EL (cell line): ENCODE results near the gene CNNM4.

Experiments
- DNase-seq: peaks from one replicate; pipeline ENCODE4 v3.0.0-alpha.2; 2016

The CNNM4 gene

DNA sequence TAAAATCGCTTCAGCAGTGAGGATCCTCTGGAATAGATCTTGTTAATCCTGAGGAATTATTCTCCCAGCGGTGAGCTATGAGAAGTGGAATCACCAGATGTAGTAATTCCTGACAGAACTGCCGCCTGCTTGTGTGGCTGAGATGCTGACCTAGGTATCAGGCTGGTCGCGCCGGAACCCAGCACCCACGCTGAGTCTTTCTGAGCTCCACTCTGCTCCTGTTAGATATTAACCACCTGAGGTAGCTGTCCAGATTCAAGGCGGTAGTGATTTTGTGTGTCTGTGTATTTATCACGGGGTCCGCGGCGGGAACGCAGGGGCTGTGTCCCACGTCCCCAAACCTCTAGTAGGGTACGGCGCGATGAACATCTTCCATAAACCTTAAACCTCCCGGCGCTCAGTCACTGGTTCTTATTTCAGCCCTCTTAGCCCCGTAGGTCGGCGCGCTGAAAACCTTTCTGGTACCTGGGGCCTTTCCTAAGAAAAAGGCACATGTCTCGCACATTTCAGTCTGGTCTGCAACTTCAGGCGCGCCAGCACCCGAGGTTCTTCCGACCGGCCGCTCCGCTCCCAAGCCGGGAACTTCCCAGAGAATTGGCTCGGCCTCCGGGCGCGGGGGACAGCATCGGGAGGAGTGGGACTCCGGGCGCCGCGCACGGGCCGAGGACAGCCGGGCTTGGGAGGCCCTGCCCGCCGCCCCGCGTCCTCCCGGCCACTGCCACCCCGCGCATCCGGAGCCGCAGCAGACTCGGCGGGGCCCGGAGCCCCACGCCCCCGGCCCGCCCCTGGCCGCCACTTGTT lies 54.8 kb downstream of the CNNM4 start:
- peak; percentile 33 for DNase-seq

DNA sequence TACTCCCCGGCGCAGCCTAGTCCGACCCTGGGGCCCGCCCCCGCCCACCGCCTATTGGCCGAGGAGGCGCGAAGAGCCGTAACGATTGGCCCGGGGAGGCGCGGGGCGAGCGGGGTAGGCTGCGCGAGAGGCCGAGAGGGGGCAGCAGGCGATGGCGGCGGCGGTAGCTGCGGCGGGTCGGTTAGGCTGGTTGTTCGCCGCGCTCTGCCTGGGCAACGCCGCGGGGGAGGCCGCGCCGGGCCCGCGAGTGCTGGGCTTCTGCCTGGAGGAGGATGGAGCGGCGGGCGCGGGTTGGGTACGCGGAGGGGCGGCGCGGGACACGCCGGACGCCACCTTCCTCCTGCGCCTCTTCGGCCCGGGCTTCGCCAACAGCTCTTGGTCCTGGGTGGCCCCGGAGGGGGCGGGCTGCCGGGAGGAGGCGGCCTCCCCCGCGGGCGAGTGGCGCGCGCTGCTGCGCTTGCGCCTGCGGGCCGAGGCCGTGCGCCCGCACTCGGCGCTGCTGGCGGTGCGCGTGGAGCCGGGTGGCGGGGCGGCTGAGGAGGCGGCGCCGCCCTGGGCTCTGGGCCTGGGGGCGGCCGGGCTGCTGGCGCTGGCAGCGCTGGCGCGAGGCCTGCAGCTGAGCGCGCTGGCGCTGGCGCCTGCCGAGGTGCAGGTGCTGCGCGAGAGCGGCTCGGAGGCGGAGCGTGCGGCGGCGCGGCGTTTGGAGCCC lies 55.6 kb downstream of the CNNM4 start, which contains the start of gene CNNM3:
CNNM3 (plus strand) TSS at position 142 of the 709 bp plus-strand sequence; CDS start at position 152, 10 bp downstream.
- DNase-seq: peak; percentile 93

DNA sequence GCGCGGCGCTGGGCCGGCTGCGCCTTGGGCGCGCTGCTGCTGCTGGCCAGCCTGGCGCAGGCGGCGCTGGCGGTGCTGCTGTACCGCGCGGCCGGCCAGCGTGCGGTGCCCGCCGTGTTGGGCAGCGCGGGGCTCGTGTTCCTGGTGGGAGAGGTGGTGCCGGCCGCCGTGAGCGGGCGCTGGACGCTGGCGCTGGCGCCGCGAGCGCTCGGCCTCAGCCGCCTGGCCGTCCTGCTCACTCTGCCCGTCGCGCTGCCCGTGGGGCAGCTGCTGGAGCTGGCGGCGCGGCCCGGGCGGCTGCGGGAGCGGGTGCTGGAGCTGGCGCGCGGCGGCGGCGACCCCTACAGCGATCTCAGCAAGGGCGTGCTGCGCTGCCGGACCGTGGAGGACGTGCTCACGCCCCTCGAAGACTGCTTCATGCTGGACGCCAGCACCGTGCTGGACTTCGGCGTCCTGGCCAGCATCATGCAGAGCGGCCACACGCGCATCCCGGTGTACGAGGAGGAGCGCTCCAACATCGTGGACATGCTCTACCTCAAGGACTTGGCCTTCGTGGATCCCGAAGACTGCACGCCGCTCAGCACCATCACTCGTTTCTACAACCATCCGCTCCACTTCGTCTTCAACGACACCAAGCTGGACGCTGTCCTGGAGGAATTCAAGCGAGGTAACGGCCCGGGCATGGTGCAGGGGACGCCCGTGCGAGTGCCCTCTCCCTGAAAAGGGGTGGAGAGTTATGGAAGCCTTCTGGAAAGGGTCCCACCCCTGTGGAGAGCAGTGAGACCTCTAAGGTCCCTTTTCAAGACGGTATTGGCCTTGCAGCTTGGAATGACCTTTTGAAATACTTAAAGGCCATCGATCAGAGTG lies 56.4 kb downstream of the CNNM4 start:
- peak; percentile 35 for DNase-seq

DNA sequence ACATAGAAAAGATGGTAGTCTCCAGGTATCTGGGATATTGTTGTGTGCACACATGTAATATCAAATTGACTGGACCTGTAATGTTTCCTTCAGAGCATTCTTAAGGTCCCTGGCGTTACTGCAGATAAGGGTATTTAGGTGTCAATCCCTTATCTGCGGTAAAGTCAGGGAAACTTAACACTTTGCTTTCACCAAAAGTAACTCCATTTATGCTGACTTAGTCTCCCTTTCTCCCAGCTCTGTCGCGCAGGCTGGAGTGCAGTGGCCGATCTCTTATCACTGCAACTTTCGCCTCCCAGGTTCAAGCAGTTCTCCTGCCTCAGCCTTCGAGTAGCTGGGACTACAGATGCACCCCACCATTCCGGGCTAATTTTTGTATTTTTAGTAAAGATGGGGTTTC lies 57.2 kb downstream of the CNNM4 start:
- DNase-seq: no peak

DNA sequence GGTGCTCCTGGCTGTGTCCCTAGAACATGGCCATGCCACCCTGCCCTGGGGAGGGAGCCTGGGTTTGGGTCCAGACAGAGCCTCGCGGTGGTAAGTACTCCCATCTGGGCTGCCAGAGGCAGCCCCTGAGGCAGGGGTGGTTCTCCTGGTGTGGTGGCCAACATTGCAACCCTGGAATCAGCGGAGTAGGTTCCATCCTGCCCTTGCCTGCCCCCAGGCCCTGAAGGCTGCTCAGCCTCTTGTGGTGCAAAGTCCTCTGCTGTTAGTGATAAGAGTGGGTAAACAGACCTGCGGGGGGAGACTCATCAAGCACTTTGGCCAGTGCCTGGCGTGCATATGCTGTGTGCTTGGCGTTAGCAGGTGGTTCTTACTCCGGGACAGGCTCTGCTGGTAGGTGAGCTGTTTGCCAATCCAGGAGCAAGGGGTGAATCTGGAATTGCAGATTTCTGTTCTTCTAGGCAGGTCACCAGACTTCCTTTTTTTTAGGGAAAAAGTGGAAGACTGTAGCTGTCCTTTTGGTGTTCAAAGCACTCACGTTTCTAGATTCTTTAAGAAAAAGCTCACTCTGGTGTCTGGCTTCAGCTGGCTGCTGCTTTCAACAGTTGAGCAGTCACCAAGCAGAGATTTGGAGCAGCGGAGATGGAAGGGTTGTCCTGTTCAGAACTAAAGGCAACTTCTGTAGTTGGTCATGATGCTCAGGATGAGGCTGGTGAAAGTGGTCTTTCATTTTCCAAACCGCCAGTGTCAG lies 58.6 kb downstream of the CNNM4 start:
- no peak for DNase-seq

DNA sequence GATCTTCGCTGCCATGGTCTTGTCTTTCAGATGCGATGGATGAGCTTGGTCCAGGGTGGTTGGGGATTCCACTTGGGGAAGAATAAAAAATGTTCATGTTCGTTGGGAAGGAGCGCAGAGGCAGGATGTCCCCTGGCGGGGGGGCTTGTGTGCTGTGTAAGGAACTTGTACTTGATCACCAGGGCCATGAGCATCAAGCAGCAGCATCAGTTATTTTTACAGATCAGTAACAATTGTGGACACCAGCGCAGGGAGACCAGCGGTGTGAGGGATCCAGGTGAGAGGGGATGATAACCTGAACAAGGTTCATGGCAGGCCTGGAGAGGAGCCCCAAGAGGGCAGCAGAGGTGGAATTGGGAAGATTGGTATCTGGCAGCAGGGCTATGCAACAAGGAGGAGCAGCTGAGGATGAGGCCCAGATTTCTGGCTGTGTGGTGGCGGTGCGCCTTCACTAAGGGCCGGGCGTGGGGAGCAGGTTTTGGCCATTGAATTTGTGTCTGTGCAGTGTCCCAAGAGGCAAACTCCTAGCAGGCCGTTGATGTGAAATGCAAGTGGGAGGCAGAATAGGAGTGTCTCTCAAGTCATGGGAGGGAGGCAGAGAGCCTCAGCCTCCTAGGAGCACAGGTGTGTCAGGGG lies 59.3 kb downstream of the CNNM4 start:
- DNase-seq: no peak

DNA sequence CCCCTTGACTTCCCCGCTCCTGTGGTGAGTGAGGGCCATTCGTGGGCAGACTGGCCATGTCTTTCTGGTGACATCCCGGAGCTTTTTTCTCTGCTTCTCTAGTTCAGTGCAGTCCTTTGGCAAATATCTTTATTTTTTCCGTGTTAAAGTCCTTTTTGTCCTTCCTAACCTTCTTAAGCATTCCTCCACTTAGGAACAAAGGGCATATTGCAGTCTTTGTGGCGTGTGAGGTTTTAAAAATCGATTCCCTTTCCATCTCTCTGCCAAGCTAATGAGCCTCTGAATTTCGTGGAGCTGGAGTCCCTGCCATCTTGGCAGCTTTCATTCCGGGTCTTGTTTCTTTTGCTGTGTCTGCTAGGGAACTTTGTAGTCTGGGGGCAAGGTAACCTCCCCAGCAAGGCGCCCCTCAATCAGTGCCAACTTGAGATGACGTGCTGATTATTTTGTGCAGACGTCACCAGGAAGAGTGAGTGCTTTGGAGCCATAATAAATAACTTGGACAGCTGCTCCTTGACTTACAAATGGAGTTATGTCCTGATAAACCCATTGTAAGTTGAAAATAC lies 60.5 kb downstream of the CNNM4 start:
- DNase-seq: no peak

DNA sequence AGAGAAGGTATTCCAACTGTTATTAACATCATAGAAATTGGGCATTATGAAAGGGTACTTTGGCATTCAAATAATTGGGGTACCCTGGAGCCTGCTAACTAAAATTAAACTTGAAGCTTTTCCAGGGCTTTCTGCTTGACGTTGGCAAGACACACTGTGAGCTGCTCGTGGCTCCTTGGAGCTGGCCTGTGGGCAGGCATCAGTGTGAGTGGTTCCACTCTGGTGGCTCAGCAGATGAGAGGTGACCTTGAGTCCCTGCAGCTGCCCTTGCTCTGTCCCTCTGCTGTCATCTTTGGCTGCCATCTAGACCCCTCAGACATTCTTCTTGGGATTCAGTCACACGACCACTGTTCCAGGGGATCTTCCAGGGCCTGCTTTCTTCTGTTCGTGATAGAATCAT lies 62.1 kb downstream of the CNNM4 start:
- no peak for DNase-seq

DNA sequence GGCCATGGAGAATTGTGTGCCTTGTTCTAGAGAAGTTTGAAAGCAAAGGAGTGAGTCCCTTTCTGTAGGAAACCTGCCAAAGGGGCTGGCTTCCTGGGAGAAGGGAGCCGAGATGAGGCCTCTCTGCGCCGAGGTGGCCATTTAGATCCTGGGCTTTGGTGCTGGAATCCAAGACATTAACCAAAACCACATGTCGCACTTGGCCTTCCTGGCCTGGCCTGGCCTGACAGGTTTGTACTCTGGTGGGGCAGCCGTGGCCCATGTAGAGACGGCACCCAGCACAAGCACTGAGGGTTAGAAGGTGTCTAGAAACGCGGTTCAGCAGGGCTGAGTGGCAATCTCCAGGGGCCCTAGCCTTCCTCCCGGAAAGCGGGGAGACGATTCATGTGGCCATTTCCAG lies 62.5 kb downstream of the CNNM4 start:
- DNase-seq: no peak

DNA sequence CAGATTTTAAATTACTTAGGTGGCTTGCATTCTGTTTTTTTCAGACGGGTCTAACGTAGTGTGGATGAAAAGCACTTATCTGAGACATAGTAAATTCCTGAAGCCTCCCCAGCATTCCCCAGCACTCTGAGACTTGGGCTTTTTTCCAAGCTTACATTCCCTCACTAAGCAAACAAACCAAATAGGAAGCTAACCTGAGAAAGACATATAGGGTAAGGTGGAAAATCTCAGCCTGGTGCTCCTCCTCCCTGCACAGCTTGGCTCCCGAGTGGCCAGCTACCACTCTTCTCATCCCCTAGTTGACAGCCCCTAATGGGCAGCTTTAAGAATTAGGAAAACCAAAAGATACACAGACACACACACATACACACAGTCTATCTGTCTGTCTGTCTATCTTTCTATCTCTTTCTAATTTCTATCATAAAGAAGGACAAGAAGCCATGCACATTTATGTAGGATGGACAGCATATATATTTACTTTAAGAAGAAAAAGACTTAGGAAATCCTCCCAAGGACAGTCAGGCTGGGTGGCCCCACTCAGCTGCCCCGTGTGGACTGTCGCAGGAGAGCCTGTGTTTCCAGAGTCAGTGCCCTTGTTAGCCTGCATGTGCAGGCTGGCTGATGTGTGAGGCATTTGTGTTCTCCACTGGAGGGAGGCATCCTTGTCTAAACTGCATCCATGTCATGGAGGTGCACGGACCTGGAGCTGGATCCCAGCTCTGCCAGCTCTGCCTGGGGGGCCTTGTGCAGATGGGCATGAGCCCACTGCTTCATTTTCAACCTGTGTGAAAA lies 63.6 kb downstream of the CNNM4 start:
- peak; percentile 26 for DNase-seq

DNA sequence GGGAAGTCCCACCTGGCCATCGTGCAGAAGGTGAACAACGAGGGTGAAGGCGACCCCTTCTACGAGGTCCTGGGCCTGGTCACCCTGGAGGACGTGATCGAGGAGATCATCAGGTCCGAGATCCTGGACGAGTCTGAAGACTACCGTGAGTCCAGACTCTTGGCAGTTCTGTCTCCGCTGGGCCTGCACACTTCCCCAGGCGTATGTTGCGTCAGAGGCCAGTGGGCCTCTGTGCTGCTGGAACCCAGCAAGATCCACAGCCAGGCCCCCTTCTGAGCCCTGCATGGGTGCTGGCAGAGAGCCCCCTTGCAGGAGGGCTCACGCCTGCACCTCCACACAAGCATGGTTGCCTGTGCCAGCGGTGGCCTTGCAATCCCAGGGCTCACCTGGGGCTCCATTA lies 64.4 kb downstream of the CNNM4 start:
- no peak for DNase-seq

DNA sequence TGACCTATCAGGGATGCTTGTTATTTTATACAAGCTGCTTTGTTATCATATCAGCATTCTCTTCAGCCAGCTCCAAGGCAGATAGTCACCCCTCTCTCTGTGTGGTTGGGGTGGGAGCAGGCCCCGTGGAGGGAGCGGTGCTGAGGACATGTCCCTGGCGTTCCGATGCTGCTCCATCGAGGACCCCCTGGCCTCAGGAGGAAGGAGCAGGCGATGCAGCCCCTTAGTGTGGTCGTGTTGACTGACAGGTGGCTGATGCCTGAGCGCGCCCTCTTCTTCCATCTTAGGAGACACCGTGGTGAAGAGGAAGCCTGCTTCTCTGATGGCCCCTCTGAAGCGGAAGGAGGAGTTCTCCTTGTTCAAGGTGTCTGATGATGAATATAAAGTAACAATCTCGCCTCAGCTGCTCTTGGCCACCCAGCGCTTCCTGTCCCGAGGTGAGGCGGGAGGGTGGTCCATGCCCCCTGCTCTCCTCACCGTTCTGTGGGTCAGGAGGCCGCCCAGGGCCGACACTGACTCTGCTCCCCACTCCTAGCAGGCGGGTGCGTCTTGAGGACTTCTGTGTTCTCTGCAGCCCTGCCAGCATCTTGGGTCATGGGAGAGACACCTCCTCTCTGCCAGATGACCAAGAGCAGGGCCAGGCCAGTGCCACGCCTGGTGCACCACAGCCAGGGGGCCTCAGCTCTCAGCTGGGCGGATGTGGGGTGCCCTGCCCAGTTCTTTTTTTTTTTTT lies 66.0 kb downstream of the CNNM4 start:
- no peak for DNase-seq

DNA sequence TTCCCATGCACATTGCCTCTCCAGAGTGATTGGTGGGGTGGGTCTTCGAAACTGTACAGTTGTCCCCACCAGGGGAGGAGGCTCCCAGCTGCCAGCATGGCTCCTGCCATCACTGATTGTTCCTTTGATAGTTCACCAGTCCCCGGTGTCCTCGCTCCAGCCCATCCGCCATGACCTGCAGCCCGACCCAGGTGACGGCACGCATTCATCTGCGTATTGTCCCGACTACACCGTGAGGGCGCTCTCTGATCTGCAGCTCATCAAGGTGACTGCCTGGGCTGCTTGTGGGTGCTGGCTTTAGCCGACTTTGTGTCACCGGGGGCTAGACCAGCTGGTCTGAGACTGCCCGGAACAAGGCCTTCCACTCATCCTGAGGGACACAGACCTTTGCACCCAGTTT lies 67.7 kb downstream of the CNNM4 start:
- no peak for DNase-seq

DNA sequence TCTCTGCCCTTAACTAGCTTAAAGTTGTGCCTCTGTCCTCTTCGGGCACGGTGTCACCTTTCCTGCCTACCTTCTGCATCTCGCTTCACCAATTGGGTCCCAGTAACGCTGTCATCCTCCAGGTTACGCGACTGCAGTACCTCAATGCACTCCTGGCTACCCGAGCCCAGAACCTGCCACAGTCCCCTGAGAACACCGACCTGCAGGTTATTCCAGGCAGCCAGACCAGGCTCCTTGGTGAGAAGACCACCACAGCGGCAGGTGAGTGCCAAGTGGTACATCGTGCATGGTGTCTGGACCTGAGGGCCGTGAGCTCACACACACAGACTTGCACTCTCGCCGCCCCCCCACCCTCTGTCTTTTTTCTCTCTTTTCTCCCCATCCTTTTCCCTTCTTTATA lies 68.2 kb downstream of the CNNM4 start:
- no peak for DNase-seq

DNA sequence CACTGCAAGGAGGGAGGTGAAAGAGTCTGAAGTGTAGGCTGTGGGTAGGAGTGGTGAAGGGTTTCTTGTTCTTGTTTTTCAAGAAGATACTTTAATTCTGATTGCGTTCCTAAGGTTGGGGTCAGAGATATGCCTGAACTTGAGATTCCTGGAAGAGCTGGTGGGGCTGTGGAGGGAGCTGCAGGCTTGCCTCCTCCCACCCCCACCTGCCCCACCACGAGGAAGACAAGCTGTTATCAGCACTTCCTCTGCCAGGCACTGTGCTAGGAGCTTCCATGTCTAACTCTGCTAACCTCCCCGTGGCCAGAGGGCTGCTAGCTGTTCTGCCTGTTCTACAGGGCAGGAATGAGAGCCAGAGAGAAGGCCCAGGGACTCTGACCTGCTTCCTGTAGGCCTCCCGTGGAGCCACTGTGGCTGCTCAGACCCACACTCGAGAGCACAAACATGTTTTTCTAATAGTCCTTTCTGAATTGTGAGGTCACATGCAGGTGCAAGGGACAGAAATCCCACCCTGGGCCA lies 69.4 kb downstream of the CNNM4 start:
- no peak for DNase-seq

DNA sequence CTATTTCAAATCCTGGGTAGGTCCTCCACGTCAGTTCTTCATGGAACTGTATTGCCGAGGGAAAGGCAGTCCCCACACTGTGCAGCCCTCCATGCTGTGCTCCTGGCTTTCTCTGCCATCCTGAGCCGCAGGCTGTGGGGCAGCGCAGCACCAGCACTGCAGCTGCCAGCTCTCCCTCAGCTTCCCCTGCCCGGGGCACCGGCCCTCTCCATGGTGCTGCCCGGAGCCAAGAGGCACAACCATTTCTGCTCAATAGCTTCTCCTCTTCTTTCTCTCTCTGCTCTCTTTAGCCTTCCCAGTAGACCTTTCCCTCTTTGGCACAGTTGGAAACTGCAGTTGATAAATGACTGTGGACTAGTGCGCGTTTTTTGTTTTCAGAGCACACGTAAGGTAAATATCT lies 71.0 kb downstream of the CNNM4 start:
- DNase-seq: no peak

DNA sequence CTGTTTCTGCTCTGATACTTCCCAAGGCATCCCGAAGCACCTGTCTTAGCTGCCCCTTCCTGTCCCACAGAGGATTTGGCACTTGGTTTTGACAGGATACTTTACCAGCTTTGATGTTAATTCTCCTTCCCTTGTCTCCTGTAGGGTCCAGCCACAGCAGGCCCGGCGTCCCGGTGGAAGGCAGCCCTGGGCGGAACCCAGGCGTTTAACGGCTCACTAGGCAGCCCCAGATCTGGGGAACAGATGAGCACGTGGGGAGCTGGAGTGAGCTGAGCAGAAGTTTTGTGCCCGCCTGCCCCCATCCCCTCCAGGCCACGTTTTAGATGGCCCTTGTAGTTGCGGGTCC lies 71.7 kb downstream of the CNNM4 start:
- DNase-seq: no peak

DNA sequence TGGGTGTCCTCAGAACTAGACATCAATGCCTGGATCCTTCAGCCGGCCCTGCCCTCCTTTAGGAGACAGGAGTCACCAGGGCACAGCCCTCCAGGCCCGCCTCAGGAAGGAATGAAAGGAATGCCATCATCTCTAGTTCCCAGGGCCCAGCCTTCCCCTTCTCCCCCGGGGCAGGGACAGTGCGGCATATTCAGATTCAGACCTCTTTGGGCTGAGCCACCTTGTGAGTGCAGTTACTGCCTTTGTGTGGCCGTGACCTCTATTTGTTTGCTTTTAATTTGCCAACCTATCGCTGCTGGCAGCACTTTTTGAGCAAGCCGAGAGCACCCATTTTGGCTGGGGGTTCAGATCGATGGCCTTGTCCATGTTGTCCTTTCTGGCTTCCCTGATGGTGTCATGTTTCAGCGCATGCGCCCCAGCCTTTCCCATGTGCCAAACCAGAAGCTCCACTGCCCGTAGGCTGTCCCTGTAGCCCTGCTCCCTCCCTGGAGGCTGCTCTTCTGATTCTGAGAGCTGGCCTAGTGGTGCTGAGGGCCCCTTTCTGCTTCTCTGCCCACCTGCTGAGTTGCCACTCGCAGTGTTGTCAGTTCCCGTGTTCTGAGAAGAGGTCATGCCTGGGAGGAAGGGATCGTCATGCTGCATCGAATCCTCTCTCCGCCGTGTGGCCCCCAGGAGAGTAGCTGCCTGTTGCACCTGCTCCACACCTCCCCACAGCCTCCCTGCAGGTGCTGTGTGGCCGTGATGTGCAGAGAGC lies 72.2 kb downstream of the CNNM4 start:
- DNase-seq: peak; percentile 73

DNA sequence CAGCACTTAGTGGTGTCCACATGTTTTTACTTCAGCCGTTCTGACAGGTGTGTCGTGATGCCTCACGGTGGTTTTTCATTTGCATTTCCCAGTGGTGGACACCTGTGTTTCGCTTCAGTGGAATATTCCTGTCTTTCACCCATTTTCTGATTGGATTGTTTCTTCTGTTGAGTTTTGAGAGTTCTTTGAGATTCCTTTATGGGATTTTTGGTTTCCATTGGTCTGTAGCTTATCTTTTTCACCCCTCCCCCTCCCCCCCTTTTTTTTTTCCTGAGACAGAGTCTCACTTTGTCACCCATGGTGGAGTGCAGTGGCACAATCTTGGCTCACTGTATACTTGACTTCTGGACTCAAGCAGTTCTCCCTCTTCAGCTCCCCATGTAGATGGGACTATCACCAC lies 75.1 kb downstream of the CNNM4 start:
- no peak for DNase-seq
